OCI-LY7 (cell line): ENCODE results near the gene LIPC.

Experiments used
- CTCF ChIP-seq: fragments of 200-600 bp; sonication (generic); conservative IDR thresholded peaks from 2 replicates; pipeline ENCODE4 v1.5.1; 2014; ENCODE audit warnings: mild to moderate bottlenecking, antibody characterized with exemption, low read length, moderate library complexity, mixed read lengths
- EZH2phosphoT487 ChIP-seq: fragments of 200-600 bp; sonication (generic); IDR thresholded peaks from 2 replicates; pipeline ENCODE4 v1.6.1; 2018; ENCODE audit warnings: low read depth, borderline replicate concordance, mild to moderate bottlenecking, mixed run types, antibody characterized with exemption, low read length, moderate library complexity, mixed read lengths

GRCh38 chr15:58419803-58420524 is 11.8 kb upstream of the LIPC start:
- no peak for TF ChIP-seq CTCF
- TF ChIP-seq EZH2phosphoT487 = no peak
